GM19438 (cell line): ENCODE data around the gene NUP107.

Experiments
- ATAC-seq: cut with Tn5 transposase; IDR thresholded peaks from one replicate; pipeline ENCODE4 v1.9.1; 2021; ENCODE audit warnings: low read depth; ENCODE audit not compliant: unreplicated experiment

NUP107 gene

DNA sequence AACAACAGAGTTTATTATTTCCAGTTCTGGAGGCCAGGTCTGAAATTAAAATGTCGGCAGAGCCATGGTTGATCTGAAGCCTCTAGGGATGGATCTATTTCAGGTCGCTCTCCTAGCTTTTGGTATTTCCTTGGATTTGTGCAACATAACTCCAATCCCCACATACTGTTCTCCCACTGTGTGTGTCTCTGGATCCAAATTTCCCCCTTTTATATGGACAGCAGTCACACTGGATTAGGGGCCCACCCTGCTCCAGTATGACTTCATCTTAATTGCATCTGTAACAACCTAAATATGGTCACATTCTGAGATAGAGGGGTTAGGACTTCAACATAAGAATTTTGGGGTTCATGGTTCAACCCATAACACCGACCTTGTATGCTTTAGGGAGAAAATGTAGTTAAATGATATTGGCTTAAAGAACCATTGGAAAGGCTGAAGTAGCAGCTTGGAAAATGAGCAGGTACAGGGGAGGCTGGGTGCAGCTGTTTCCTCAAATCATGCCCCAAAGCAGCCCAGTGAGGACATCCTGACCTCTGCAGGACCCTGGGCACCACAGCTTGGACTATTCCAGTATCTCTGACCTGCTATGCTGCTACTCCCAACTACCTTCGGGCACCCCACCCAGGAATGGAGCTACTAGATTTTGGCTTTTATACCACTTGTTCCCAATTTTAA lies 107.3 kb downstream of the NUP107 start:
- no peak for ATAC-seq

DNA sequence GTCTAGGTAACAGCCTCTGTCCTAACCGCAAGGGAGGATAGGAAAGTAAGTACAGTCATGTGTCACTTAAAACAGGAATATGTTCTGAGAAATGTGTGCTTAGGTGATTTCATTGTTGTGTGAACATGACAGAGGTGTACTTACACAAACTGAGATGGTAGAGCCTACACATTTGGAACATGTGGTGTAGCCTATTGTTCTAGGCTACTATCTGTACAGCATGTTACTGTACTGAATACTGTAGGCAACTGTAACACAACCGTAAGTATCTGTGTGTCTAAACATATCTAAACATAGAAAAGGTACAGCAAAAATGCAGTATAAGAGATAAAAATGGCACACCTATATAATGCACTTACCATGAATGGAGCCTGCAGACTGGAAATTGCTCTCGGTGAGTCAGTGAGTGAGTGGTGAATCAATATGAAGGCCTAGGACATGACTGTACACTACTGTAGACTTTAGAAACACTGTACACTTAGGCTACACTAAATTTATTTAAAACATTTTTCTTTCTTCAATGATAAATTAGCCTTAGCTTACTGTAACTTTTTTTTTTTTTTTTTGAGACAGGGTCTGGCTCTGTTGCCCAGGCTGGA lies 108.0 kb downstream of the NUP107 start:
- ATAC-seq, result no peak
